ENCODE measurements around the gene PYM1. TPM values are rescaled to one million over a fixed set of nuclear protein-coding genes. Genes with fewer than 3 reads are reported as not detected.

The PYM1 gene
- total and polyA plus RNA-seq, 2 of the 4 experiments (the other 2 are of a cell fraction): 26.5 to 27.8 TPM

GRCh38 chr12:55973599-55974307 lies 46.1 kb upstream of the PYM1 start, which contains the start of gene RAB5B:
RAB5B (plus strand) TSS chr12:55974078; CDS start chr12:55986961, 12,883 bp downstream.
- peak within 1 kb of the TSS; percentile 97 for H3K23ac ChIP-seq (ENCODE audit: low read depth, low read length)
- H3K4me2 ChIP-seq (ENCODE audit: low read depth, low read length): peak within 1 kb of the TSS; percentile 91
- H2AK5ac ChIP-seq (ENCODE audit: low read depth, low read length): peak within 1 kb of the TSS; percentile 100
- peak within 1 kb of the TSS; percentile 74 to 98 for H4K8ac ChIP-seq (ENCODE audit: low read depth in 2 of 2, low read length in 2 of 2)
- in situ Hi-C loops (cut with MboI; ENCODE audit: low sequenced_read_pairs): no loop called here
- H2BK120ac ChIP-seq (ENCODE audit: low read depth, low read length): peak within 1 kb of the TSS; percentile 84
- peak within 1 kb of the TSS; percentile 98 for H2BK5ac ChIP-seq (ENCODE audit: low read depth, low read length, poor library complexity, severe bottlenecking)
- ATAC-seq (ENCODE audit: low read depth) (peak; percentile 89), DNase-seq (peak; percentile 100)
- peak within 1 kb of the TSS; percentile 64 for H3K27ac ChIP-seq (ENCODE audit: insufficient read depth, low read length)
- H2AFZ ChIP-seq (replicated peaks; ENCODE audit: low read length, poor library complexity): peak within 1 kb of the TSS; percentile 89
- H3K36me3 ChIP-seq (ENCODE audit: control insufficient read depth, insufficient read depth, low read length): peaks cover 5% of the 10 kb centered on the region
- dilution Hi-C loops (cut with HindIII; ENCODE audit: low sequenced_read_pairs, unreplicated experiment): no loop called here
- TF ChIP-seq USF2 (IDR thresholded peaks at IDR 0.05; ENCODE audit: low read depth, low read length): peak; percentile 68; the same call in 1 of the 2 replicates
- peak; percentile 85 for TF ChIP-seq FOS (IDR thresholded peaks at IDR 0.05; ENCODE audit: low read depth, low read length)
- TF ChIP-seq POLR2A (IDR thresholded peaks at IDR 0.05; ENCODE audit: low read depth, low read length): peak; percentile 93
- 0 out of 2 replicates have a peak, but pooled peaks have one; percentile 20 for TF ChIP-seq MXI1 (IDR thresholded peaks at IDR 0.05; ENCODE audit: borderline replicate concordance, low read depth, low read length)
- no peak for TF ChIP-seq RAD21 (IDR thresholded peaks at IDR 0.05; ENCODE audit: low read length)
- no peak for TF ChIP-seq MAFK (IDR thresholded peaks at IDR 0.05; ENCODE audit: low read depth, low read length)
- peak; percentile 86 for TF ChIP-seq MAZ (IDR thresholded peaks at IDR 0.05; ENCODE audit: borderline replicate concordance, low read depth, low read length)
- TF ChIP-seq CHD1 (IDR thresholded peaks at IDR 0.05; ENCODE audit: low read depth, low read length): peak; percentile 69; the same call in 1 of the 2 replicates
- H3K56ac ChIP-seq (ENCODE audit: extremely low read depth, insufficient read depth, low read length): peak within 1 kb of the TSS; percentile 71
- no peaks in the 10 kb centered on the region for H3K27me3 ChIP-seq (ENCODE audit: control insufficient read depth, insufficient read depth, low read length)
- peak within 1 kb of the TSS; percentile 58 for H4K5ac ChIP-seq (ENCODE audit: low read depth, low read length)
- peak within 1 kb of the TSS; percentile 98 for H2AK9ac ChIP-seq (replicated peaks; ENCODE audit: low read depth, low read length, poor library complexity)
- peaks cover 5% of the 10 kb centered on the region; the same call in 1 of the 2 replicates for H3K9me1 ChIP-seq (ENCODE audit: insufficient read depth, low read length)
- peak within 1 kb of the TSS; percentile 58 for H3K18ac ChIP-seq (ENCODE audit: low read depth, low read length)
- peak within 1 kb of the TSS; percentile 70 for H3K4me3 ChIP-seq (ENCODE audit: insufficient read depth, low read depth, low read length)
- peaks cover 12 to 65% of the 10 kb centered on the region in 2 experiments; a peak in 3 of 4 replicates for H3K79me1 ChIP-seq (ENCODE audit: low read depth in 1 of 2, low read length in 2 of 2)
- peak within 1 kb of the TSS; percentile 99; the same call in 2 of the 3 replicates for H2BK15ac ChIP-seq (ENCODE audit: low read depth, low read length)
- peak within 1 kb of the TSS; percentile 97 for H3K4ac ChIP-seq (ENCODE audit: low read depth, low read length)
- peaks cover 5% of the 10 kb centered on the region for H3K4me1 ChIP-seq (ENCODE audit: control insufficient read depth, insufficient read depth, low read length)
- BruUV-seq (replicated peaks): no TSS peak
- H3K9ac ChIP-seq (ENCODE audit: low read depth, low read length): peak within 1 kb of the TSS; percentile 85
- H4K91ac ChIP-seq (ENCODE audit: insufficient read depth, low read depth, low read length): peak within 1 kb of the TSS; percentile 88
- 0% methylated on average over 17 of the region's 39 CpGs; no CpG with 5 or more reads in 1 of the 2 experiments for WGBS, 2 experiments (ENCODE audit: extremely low coverage in 2 of 2, insufficient read length in 1 of 2)
- peak within 1 kb of the TSS; percentile 88 for H3K14ac ChIP-seq (replicated peaks; ENCODE audit: low read depth, low read length)
- POLR2A ChIA-PET (ENCODE audit: unreplicated experiment): interaction anchor here (1.0 to 1.2 kb wide), 3 partner anchors 9 to 70 kb away, joined by 3 to 13 read pairs (median 4); no protein-coding TSS in a partner anchor
- no peaks in the 10 kb centered on the region for H3K9me3 ChIP-seq (ENCODE audit: control insufficient read depth, insufficient read depth, low read length)
- intact Hi-C loops (cut with micrococcal nuclease): loop anchor here (1.0 kb wide), 1 partner anchor 235 kb away; no protein-coding TSS in a partner anchor
- CTCF ChIA-PET: interaction anchor here (0.6 to 0.9 kb wide), 2 partner anchors 57 to 235 kb away, joined by 3 read pairs; no protein-coding TSS in a partner anchor
- H4K20me1 ChIP-seq (ENCODE audit: insufficient read depth, low read length): peaks cover 14% of the 10 kb centered on the region; the same call in 1 of the 2 replicates
- H2BK20ac ChIP-seq (ENCODE audit: low read depth, low read length): peak within 1 kb of the TSS; percentile 2; the same call in 1 of the 2 replicates

Data from IMR-90 (cell line).